ENCODE measurements around the gene GMCL2. TPM values are rescaled to one million over a fixed set of nuclear protein-coding genes. Genes with fewer than 3 reads are reported as not detected.

Gene GMCL2
- total RNA-seq, 4 donors from 2014 or later = not detected

DNA sequence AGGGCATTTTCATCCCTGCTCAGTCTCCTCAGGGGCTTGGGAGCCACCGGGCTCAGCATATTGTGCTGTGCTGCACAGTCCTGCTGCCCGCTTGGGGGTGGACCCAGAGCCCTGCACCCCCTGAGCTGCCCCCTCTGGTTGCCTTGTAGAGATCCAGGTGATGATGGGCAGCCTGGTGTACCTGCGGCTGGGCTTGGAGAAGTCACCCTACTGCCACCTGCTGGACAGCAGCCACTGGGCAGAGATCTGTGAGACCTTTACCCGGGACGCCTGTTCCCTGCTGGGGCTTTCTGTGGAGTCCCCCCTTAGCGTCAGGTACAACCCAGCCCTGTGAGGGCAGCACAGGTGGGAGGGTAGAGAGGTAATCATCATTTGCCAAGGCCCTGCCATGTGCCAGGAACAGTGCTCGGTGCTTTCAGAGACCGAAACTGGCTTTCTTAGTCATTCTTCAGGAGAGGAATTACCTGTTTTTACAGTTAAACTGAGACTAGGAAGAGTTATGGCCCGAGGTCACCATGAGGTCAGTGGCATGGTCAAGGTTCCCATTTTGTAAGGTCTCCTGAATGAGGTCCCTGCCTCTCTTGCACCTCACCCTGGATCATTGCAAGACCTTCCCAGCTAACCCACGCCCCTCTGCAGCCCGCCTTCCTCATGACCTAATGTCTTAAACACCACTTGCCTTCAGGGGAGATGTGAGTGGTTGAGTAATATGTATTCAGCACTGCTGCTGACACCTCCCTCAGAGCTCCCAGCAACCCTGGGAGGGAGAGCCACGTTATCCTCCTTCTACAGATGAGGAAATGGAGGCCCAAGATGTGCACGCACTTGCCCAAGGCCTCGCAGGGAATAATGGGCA is 41.0 kb downstream of the GMCL2 start:
- WGBS = 78% methylated on average over 8 of the region's 14 CpGs
- peaks cover 64 to 99% (median 97%) of the 10 kb centered on the region in 4 donors for H3K36me3 ChIP-seq

DNA sequence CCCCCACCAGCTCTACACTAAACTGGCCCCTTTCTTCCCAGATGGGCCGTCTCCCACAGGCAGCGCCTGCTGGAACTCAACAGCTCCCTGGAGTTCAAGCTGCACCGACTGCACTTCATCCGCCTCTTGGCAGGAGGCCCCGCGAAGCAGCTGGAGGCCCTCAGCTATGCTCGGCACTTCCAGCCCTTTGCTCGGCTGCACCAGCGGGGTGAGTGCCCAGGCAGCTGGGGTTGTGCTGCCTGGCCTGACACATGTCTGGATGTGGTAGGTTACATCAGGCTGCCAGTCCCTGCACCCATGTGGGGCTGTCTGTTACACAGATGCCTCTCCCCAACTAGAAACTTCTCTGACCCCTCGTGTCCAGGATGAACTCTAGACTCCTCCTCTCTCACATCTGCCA is 43.3 kb downstream of the GMCL2 start:
- no peak overlapping the region for H3K4me3 ChIP-seq
- H3K9me3 ChIP-seq = no peaks in the 10 kb centered on the region
- no peaks in the 10 kb centered on the region for H3K27me3 ChIP-seq
- H3K27ac ChIP-seq (replicated peaks in 1 of 4) = peak overlapping the region in 1 of 4 donors; percentile 34
- TF ChIP-seq EP300 (IDR thresholded peaks at IDR 0.05) (no peak), POLR2A (IDR thresholded peaks at IDR 0.05; ENCODE audit: low read depth) (no peak), POLR2AphosphoS5 (IDR thresholded peaks at IDR 0.05) (no peak)
- TF ChIP-seq, protein P1, sequence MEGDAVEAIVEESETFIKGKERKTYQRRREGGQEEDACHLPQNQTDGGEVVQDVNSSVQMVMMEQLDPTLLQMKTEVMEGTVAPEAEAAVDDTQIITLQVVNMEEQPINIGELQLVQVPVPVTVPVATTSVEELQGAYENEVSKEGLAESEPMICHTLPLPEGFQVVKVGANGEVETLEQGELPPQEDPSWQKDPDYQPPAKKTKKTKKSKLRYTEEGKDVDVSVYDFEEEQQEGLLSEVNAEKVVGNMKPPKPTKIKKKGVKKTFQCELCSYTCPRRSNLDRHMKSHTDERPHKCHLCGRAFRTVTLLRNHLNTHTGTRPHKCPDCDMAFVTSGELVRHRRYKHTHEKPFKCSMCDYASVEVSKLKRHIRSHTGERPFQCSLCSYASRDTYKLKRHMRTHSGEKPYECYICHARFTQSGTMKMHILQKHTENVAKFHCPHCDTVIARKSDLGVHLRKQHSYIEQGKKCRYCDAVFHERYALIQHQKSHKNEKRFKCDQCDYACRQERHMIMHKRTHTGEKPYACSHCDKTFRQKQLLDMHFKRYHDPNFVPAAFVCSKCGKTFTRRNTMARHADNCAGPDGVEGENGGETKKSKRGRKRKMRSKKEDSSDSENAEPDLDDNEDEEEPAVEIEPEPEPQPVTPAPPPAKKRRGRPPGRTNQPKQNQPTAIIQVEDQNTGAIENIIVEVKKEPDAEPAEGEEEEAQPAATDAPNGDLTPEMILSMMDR (IDR thresholded peaks at IDR 0.05) = no peak
- peaks cover 57 to 97% (median 86%) of the 10 kb centered on the region in 4 donors for H3K36me3 ChIP-seq
- intact Hi-C loops (cut with DNase I) = no loop called here
- H3K4me1 ChIP-seq = peaks cover 0 to 20% (median 18%) of the 10 kb centered on the region in 4 donors
- DNase-seq (ENCODE audit: extremely low spot score) = no peak
- WGBS = 53% methylated on average over 10 of the region's 10 CpGs

More for the DNA sequence above, 41.0 kb downstream of the GMCL2 start:
- Histone ChIP-seq H3K27ac (replicated peaks in 1 of 4) (no peak overlapping the region), H3K4me3 (no peak overlapping the region), H3K9me3 (no peaks in the 10 kb centered on the region), H3K27me3 (no peaks in the 10 kb centered on the region), H3K4me1 (peaks cover 0 to 25% (median 21%) of the 10 kb centered on the region in 4 donors)
- no peak for DNase-seq (ENCODE audit: extremely low spot score)
- TF ChIP-seq EP300 (IDR thresholded peaks at IDR 0.05) = no peak
- TF ChIP-seq, protein P1 (IDR thresholded peaks at IDR 0.05) = peak; percentile 47 to 69 (median 61)
- intact Hi-C loops (cut with DNase I) = no loop called here

DNA sequence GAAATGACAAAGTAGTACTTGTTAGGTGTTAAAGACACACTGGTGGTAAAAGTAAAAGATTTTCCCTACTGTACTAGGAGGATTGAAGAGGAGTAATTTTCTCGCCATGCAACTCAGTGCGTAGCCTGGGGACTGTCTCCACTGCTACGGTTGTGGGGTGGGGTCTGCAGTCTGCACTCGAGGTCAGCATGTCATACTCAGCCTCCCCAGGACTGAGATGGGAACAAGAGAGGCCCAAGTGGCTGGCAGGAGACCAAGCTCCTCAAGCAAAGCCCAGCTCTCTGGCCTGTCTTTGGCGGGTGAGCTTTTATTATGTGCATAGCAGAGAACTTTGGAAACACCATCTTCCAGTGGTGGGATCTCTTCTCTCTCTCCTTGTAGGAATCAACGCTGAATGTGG is 43.9 kb downstream of the GMCL2 start:
- Histone ChIP-seq H3K9me3 (no peaks in the 10 kb centered on the region), H3K36me3 (peaks cover 53 to 96% (median 86%) of the 10 kb centered on the region in 4 donors), H3K4me3 (no peak overlapping the region), H3K27me3 (no peaks in the 10 kb centered on the region), H3K27ac (replicated peaks in 1 of 4) (peak overlapping the region in 1 of 4 donors; percentile 34), H3K4me1 (peaks cover 0 to 20% (median 18%) of the 10 kb centered on the region in 4 donors)
- no peak for DNase-seq (ENCODE audit: extremely low spot score)
- TF ChIP-seq POLR2AphosphoS5 (IDR thresholded peaks at IDR 0.05) = no peak
- TF ChIP-seq, protein P1 (IDR thresholded peaks at IDR 0.05) = no peak
- TF ChIP-seq EP300 (IDR thresholded peaks at IDR 0.05) = no peak
- no peak for TF ChIP-seq POLR2A (IDR thresholded peaks at IDR 0.05; ENCODE audit: low read depth)
- WGBS = 60% methylated on average over 5 of the region's 6 CpGs
- intact Hi-C loops (cut with DNase I) = no loop called here

DNA sequence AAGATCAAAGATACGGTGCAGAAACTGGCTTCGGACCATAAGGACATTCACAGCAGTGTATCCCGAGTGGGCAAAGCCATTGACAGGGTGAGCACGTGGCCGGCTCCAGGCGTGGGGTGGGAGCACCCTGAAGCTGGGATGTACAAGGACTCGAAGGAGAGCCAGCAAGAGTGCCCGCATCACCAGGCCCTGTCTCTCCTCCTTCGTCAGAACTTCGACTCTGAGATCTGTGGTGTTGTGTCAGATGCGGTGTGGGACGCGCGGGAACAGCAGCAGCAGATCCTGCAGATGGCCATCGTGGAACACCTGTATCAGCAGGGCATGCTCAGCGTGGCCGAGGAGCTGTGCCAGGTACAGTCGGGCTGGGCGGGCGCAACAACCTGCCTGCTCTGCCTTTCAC is 44.5 kb downstream of the GMCL2 start:
- Histone ChIP-seq H3K9me3 (no peaks in the 10 kb centered on the region), H3K4me1 (peaks cover 0 to 20% (median 18%) of the 10 kb centered on the region in 4 donors), H3K36me3 (peaks cover 47 to 96% (median 85%) of the 10 kb centered on the region in 4 donors), H3K27me3 (no peaks in the 10 kb centered on the region), H3K4me3 (no peak overlapping the region), H3K27ac (replicated peaks in 1 of 4) (no peak overlapping the region)
- TF ChIP-seq, protein P1 (IDR thresholded peaks at IDR 0.05) = no peak
- TF ChIP-seq POLR2A (IDR thresholded peaks at IDR 0.05; ENCODE audit: low read depth) (no peak), EP300 (IDR thresholded peaks at IDR 0.05) (no peak), POLR2AphosphoS5 (IDR thresholded peaks at IDR 0.05) (no peak)
- WGBS = 90% methylated on average over 9 of the region's 20 CpGs
- intact Hi-C loops (cut with DNase I) = no loop called here
- DNase-seq (ENCODE audit: extremely low spot score) = no peak
